HG02763 (cell line): Measurements from ENCODE around the gene PKD1.
"Not testable (repeated sequence)": the region's sequence is repeated elsewhere in the genome, so short reads cannot be mapped to it uniquely, and the experiment has no call there.

Experiments used
- ATAC-seq: cut with Tn5 transposase; IDR thresholded peaks from one replicate; pipeline ENCODE4 v1.9.1; 2021; ENCODE audit warnings: mild to moderate bottlenecking, moderate library complexity; ENCODE audit not compliant: unreplicated experiment

PKD1 gene

GRCh38 chr16:2110332-2111008 lies 25.2 kb downstream of the PKD1 start:
- not testable (repeated sequence) for ATAC-seq

DNA sequence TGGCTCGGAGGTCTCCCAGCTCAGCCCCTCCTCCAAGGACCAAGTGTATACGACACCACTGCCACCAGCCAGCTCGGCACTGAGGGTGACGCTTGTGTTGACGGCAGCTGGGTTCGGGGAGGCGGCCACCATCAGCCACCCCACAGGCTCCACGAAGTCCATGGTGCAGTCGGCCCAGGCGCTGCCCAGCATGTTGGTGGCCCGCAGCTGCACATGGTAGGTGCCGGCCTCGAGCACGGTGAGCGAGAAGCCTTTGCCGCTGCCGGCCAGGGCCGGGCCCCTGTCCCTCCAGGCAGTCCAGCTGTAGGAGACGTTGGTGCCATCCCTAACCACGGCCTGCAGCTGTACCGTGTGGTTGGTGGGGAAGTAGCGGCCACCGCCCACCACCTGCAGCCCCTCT lies 25.8 kb downstream of the PKD1 start:
- ATAC-seq = not testable (repeated sequence)

DNA sequence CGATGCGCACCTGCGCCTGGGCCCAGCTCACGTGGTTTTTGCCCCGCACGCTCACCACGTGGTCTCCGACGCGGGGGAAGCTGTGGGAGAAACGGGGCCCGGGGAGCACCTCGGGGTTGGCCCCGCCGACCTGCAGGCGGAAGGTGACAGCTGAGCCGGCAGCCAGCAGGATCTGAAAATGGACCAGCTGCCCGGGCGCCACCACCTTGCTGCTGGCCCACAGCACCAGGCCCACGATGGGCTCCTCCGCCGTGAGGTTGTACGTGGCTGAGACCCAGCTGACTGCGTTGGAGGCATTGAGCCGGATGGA lies 26.5 kb downstream of the PKD1 start:
- not testable (repeated sequence) for ATAC-seq

DNA sequence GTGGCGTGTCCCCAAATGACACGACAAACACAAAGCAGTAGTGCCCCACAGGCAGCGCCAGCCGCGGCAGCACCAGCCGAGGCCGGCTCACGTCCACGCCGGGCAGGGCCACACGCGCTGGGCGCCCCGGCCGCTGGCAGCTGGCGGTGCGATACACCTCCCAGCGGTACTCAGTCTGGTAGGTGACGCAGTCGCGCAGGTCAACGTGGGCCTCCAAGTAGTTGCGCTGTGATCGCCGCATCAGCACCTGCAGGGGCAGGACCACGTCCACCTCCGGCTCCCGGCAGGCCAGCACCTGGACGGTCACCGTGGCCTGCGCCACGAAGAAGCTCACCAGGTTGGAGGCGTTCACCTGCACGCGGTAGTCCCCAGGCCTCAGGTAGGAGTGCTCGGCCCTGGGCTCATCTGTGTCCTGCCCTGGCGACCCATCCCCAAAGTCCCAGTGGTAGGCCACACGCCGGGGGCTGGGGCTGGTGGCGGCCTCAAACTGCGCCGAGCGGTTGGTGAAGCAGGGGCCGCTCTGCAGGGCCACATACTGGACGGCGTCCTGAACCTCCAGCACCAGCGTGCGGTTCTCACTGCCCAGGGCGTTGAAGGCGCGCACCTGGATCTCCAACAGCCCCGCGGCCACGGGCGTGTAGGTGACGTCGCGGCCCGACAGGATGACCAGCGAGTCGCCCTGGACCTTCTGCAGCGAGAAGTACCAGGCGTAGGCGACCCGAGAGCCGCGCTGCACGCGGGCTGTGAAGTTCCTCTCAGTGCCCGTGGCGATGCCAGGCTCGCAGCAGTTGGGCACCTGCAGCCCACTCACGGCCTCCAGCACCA lies 27.0 kb downstream of the PKD1 start:
- not testable (repeated sequence) for ATAC-seq

GRCh38 chr16:2107791-2108125 lies 27.9 kb downstream of the PKD1 start:
- not testable (repeated sequence) for ATAC-seq

- ATAC-seq = not testable (repeated sequence)
Observed at GRCh38 chr16:2107121-2107790, 28.4 kb downstream of the PKD1 start.

DNA sequence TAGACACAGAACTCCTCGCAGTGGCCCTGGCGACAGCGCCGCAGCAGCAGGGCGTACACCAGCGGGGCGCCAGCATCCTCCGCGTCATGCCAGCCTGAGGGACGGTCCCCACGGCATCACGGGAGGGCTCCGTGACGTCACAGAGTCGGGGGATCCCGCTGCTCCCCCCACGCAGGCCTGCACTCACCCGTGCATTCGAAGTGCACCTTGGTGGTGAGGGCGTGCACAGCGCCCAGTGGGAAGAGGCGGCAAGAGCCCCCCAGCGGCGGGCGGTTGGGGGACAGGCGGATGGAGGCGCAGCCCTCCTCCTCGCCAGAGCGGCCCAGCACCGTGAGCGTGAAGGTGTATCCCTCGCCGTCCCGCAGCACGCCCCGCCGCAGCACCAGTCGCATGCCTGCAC lies 29.5 kb downstream of the PKD1 start:
- not testable (repeated sequence) for ATAC-seq

DNA sequence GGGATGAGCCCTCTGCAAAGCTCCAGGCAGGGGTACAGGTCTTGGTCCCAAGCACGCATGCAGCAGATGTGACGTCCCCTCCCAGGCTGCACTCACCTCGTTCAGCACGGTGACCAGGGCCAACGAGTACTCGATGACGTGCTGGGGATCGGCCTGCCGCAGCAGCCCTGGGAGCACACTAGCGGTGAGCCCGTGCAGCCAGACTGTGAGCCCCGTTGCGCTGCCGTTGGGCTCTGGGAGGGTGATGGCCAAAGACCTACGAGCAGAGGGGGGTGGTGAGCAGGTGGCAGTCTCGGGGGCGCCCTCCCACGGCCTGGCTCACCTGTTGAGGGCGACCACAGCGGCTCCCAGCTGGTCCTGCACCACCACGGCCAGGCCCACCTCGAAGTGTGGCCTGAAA lies 29.9 kb downstream of the PKD1 start:
- ATAC-seq = not testable (repeated sequence)

DNA sequence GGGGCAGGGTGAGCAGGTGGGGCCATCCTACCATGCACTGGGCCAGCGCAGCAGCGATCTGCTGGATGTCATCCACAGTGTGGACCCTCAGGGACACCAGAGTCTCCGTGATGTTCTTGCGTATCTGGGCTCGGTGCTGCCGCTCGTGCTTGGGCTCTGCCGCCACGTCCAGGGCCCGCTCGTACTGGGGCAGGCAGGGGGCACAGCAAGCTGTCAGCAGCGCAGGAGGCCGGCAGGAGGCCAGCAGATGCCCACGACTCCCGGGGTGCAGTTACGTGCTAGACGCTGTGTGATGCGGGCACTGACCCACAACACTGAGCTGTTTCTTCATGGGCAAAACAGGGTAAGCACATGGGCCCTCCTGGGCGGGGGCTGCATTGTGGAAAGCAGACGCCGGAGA lies 30.4 kb downstream of the PKD1 start:
- ATAC-seq = not testable (repeated sequence)

GRCh38 chr16:2104464-2104863 lies 31.2 kb downstream of the PKD1 start:
- not testable (repeated sequence) for ATAC-seq

DNA sequence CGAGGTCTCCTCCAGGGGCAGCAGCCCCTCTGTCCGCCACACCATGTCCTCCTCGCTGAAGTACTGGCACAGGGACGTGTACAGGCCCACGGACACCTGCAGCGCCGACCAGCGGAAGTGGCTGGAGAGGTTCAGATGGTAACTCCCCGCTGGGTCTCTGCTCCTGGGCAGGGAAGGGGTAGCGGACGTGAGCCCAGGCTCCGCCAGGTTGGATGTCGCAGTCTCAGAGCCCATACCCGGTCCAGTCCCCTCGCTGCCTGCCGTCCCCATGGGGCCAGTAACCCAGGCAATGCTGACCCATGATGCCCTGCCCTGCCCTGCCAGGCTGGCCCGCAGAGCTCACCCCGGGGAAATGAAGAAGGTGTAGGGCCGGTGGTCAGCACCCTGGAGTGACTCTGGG lies 33.2 kb downstream of the PKD1 start:
- ATAC-seq = no peak

DNA sequence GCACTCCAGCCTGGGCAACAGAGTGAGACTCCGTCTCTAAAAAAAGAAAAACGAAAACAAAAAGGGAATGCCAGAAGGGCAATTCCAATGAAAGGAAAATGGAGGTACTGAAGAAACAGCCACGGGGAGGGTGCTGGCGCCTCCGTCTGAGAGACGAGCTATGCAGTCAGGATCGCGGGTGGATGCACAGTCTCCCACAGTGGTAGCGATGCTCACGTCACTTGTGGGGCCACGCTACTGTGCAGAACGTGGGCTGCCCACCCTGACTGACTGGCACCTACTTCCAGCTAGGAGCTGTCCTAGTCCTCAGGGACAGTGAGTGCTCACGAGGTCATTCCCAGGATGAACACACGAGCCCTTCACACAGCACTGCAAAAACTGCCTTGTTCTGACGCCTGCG lies 34.1 kb downstream of the PKD1 start:
- ATAC-seq = not testable (repeated sequence)

- not testable (repeated sequence) for ATAC-seq
Observed at GRCh38 chr16:2097689-2098088, 38.0 kb downstream of the PKD1 start.

GRCh38 chr16:2096853-2097595 lies 38.7 kb downstream of the PKD1 start:
- ATAC-seq = no peak

GRCh38 chr16:2095918-2096582 lies 39.6 kb downstream of the PKD1 start:
- no peak for ATAC-seq

- no peak for ATAC-seq
Observed at GRCh38 chr16:2095315-2095853, 40.3 kb downstream of the PKD1 start.

- ATAC-seq = no peak
Observed at GRCh38 chr16:2093793-2094192, 41.9 kb downstream of the PKD1 start.

DNA sequence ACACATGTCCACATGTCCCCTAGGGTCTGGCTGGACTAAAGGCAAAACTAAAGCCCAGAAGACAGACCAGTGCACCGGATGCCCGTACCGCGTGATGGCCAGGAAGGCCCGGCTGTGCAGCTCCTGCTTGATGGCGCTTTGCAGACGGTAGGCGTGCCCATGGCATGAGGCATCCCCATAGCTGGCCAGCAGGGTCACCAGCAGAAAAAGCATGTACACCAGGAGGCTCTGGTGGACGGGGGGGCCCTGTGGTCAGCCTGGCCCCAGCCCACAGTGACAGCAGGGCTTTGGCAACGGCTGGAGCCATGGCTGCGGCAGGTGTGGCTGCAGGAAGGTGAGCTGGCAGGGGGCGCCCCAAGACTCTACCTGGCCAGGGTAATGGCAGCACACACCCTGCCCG lies 42.8 kb downstream of the PKD1 start:
- no peak for ATAC-seq

DNA sequence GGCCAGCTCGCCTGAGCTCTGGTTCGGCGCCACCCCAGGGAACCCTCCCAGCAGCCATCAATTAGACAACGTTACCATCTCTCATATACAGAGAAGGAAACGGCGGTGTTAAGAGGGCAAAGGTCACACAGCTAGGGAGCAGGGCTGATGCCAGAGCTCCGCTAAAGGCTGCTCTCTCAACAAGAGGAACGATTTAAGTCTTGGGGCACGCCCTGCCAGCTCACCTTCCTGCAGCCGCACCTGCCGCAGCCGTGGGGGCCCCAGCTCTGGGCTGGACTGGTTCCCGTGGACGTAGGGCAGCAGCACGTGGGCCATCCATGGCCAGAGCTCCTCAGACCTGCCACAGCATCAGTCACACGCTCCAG lies 43.5 kb downstream of the PKD1 start:
- ATAC-seq = no peak

GRCh38 chr16:2091547-2092255 lies 44.0 kb downstream of the PKD1 start:
- ATAC-seq = no peak
